ENCODE measurements around the gene SSBP2.

DNA sequence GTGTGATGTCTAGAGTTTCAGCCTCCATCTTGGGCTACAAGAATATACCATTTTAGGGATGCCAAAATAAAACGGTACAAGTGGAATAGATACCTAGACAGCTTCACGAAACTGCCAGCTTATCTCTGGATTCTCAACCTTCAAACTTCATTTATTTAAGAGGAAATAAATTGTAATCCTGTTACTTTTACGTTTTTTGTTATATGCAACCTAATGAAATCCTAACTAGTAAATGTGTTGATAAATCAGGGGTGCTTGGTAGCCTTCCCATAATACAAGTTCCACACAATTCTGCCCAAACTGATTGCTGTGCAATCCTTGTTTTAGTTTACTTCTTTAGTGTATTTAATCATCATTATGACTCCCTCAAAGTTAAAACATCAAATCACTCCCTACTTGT lies 75.5 kb downstream of the SSBP2 start:
- TF ChIP-seq POLR2AphosphoS5 (IDR thresholded peaks at IDR 0.05) (no peak), CTCF (IDR thresholded peaks at IDR 0.05) (no peak)
